Natural killer cell (primary cell): ENCODE measurements around the gene PRDM10. TPM values are rescaled to one million over a fixed set of nuclear protein-coding genes. Genes with fewer than 3 reads are reported as not detected.

ENCODE experiments used
- ATAC-seq, 3 donors: fragments of 150-1000 bp in 2 of 3; fragments of 200-7000 bp in 1 of 3; cut with Tn5 transposase; 1 replicate in 1 of 3; 2 replicates in 2 of 3; pipeline ENCODE4 v1.10.0; 2021; ENCODE audit warnings: mild to moderate bottlenecking in 2 of 3, moderate library complexity in 2 of 3
- DNase-seq, 2 donors: peaks; one replicate each; pipeline versions ENCODE4 v3.0.0 to v3.0.0-alpha.2; 2013 to 2021; ENCODE audit warnings: mixed read lengths in 1 of 2
- H3K27ac ChIP-seq: one replicate; pipeline ENCODE4 v1.5.1; 2013; ENCODE audit warnings: mild to moderate bottlenecking, low read length
- H3K27me3 ChIP-seq: one replicate; pipeline ENCODE4 v1.6.1; 2013; ENCODE audit warnings: low read length; ENCODE audit not compliant: control insufficient read depth, insufficient read depth
- H3K36me3 ChIP-seq: one replicate; pipeline ENCODE4 v1.6.1; 2013; ENCODE audit warnings: low read length; ENCODE audit not compliant: control insufficient read depth, insufficient read depth
- H3K4me1 ChIP-seq: one replicate; pipeline ENCODE4 v1.6.1; 2013; ENCODE audit warnings: low read length; ENCODE audit not compliant: control insufficient read depth, insufficient read depth
- H3K4me3 ChIP-seq: one replicate; pipeline ENCODE4 v1.5.1; 2013; ENCODE audit warnings: low read length
- H3K9me3 ChIP-seq: one replicate; pipeline ENCODE4 v1.6.1; 2013; ENCODE audit warnings: low read length; ENCODE audit not compliant: control insufficient read depth, insufficient read depth
- H3K27ac Mint-ChIP-seq, 2 donors: one replicate each; pipeline ENCODE4 v1.8.0; 2022; ENCODE audit warnings: mild to moderate bottlenecking in 2 of 2, mixed read lengths in 2 of 2, moderate library complexity in 1 of 2
- H3K27me3 Mint-ChIP-seq, 2 donors: one replicate each; pipeline ENCODE4 v1.8.0; 2022; ENCODE audit warnings: low read depth in 2 of 2, mixed read lengths in 2 of 2
- H3K36me3 Mint-ChIP-seq: one replicate; pipeline ENCODE4 v1.8.0; 2022; ENCODE audit warnings: mixed read lengths
- H3K4me1 Mint-ChIP-seq, 2 donors: one replicate each; pipeline ENCODE4 v1.8.0; 2022; ENCODE audit warnings: mixed read lengths in 2 of 2
- H3K4me3 Mint-ChIP-seq: one replicate; pipeline ENCODE4 v1.8.0; 2022; ENCODE audit warnings: mild to moderate bottlenecking, moderate library complexity, mixed read lengths
- H3K9me3 Mint-ChIP-seq, 2 donors: one replicate each; pipeline ENCODE4 v1.8.0; 2022; ENCODE audit warnings: mixed read lengths in 2 of 2
- CTCF ChIP-seq: fragments of 200-600 bp; IDR thresholded peaks from one replicate; pipeline ENCODE4 v1.8.0; 2022; ENCODE audit warnings: antibody characterized with exemption
- WGBS: methylation state at CpG from one replicate; pipeline ENCODE4 v1.1.7; 2013; ENCODE audit warnings: missing lambda C conversion rate; ENCODE audit not compliant: insufficient coverage; 5-methylcytosine and 5-hydroxymethylcytosine counted together
- intact Hi-C: fragments of 100-400 bp; cut with micrococcal nuclease; formaldehyde crosslinking; loops from one replicate; pipeline ENCODE4 v1.14.2; 2022
- total RNA-seq, 4 donors: library from RNA; stranded (reverse); fragments of 120-200 nt in 1 of 4; gene quantifications; one replicate each; pipeline versions ENCODE4 v1.2.3 to v1.2.4, GENCODE V29; 2013 to 2022

Gene PRDM10
- total RNA-seq, 3 donors from 2014 or later (not counting 1 experiment from before 2014, with no cell fraction given): 10.3 to 13.1 (median 12.5) TPM

DNA sequence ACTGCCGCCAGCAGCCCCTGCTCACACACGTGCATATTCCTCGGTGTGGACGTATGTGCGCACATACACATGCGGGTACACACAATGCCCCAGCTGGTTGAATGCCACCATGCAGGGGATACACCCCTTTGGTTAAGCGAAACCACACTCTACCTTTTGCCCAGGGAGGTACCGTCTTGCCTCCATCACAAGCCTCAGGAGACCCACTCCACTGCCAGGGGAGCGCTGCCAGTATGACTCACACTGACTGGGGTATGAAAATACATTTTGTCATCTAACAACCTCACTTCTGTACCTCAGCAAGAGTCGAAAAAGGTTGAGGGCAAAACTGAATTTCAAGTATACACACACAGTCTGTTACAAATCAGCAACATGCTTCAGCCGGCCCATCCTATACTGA is 147.5 kb downstream of the PRDM10 start:
- H3K27ac Mint-ChIP-seq: no peak overlapping the region
- DNase-seq (no peak), ATAC-seq (no peak)
- no peaks in the 10 kb centered on the region for H3K4me1 ChIP-seq
- peaks cover 5% of the 10 kb centered on the region for H3K36me3 ChIP-seq
- TF ChIP-seq CTCF: no peak
- peaks cover 0 to 5% of the 10 kb centered on the region in 2 donors for H3K27me3 Mint-ChIP-seq
- no peaks in the 10 kb centered on the region for H3K36me3 Mint-ChIP-seq
- H3K4me3 Mint-ChIP-seq: no peak overlapping the region
- H3K4me1 Mint-ChIP-seq: no peaks in the 10 kb centered on the region
- no peak overlapping the region for H3K4me3 ChIP-seq
- H3K9me3 Mint-ChIP-seq: no peaks in the 10 kb centered on the region
- no peaks in the 10 kb centered on the region for H3K27me3 ChIP-seq
- no peak overlapping the region for H3K27ac ChIP-seq
- intact Hi-C loops: no loop called here
- no peaks in the 10 kb centered on the region for H3K9me3 ChIP-seq
- WGBS: 85% methylated on average over 11 of the region's 11 CpGs

- intact Hi-C loops: no loop called here
- Mint-ChIP-seq H3K4me1 (no peaks in the 10 kb centered on the region), H3K4me3 (no peak overlapping the region), H3K9me3 (no peaks in the 10 kb centered on the region), H3K36me3 (no peaks in the 10 kb centered on the region), H3K27ac (no peak overlapping the region), H3K27me3 (peaks cover 0 to 5% of the 10 kb centered on the region in 2 donors)
- no peaks in the 10 kb centered on the region for H3K36me3 ChIP-seq
- H3K27ac ChIP-seq: no peak overlapping the region
- H3K4me1 ChIP-seq: no peaks in the 10 kb centered on the region
- WGBS: 92% methylated on average over 6 of the region's 7 CpGs
- DNase-seq (no peak), ATAC-seq (peak in 1 of 3 donors; percentile 7)
- TF ChIP-seq CTCF: no peak
- no peak overlapping the region for H3K4me3 ChIP-seq
- no peaks in the 10 kb centered on the region for H3K27me3 ChIP-seq
- no peaks in the 10 kb centered on the region for H3K9me3 ChIP-seq
These were observed 148.3 kb downstream of the PRDM10 start for GRCh38 chr11:129854232-129854805.

DNA sequence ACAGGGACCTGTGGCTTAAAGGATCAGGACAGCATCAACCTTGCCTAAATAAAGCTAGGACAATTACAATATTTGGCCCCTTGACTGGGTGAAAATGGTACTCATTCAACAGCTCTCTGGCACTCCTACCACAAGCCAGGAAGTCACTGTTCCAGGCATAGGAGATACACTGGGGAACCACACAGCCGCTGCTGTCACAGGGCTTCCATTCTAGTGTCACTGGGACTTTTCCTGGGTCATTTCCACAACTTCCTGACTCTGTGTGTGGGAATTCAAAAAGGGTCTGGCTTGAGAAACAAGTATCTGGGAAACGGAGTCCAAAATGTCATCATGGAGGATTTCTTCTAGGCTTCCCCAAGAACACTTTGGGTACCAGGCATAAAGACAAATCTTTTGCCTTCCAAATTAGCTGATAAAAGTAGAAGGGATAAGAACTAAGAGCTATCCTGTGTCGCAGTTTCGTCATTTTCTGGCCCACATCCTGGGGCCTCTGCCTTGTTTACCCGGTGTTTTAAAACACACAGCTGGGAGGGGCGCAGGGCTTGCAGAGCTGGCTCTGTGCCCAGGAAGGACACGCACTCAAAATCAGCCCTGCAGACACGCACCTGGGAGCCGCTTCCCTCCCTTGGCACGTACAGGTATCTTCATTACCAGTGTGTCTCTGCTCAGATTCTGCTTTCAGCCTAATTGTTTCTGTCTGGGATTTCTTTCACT is 149.0 kb downstream of the PRDM10 start:
- no peaks in the 10 kb centered on the region for H3K9me3 Mint-ChIP-seq
- peak in 2 of 3 donors; percentile 32 to 59 for ATAC-seq
- Histone ChIP-seq H3K36me3 (no peaks in the 10 kb centered on the region), H3K4me1 (no peaks in the 10 kb centered on the region), H3K27ac (no peak overlapping the region), H3K27me3 (no peaks in the 10 kb centered on the region), H3K9me3 (no peaks in the 10 kb centered on the region), H3K4me3 (no peak overlapping the region)
- H3K27ac Mint-ChIP-seq: no peak overlapping the region
- WGBS: 34% methylated on average over 10 of the region's 10 CpGs
- H3K4me1 Mint-ChIP-seq: no peaks in the 10 kb centered on the region
- intact Hi-C loops: no loop called here
- peaks cover 0 to 5% of the 10 kb centered on the region in 2 donors for H3K27me3 Mint-ChIP-seq
- peak in 1 of 2 donors; percentile 91 for DNase-seq
- no peak overlapping the region for H3K4me3 Mint-ChIP-seq
- no peak for TF ChIP-seq CTCF
- no peaks in the 10 kb centered on the region for H3K36me3 Mint-ChIP-seq
